Common myeloid progenitor, CD34-positive (primary cell): Measurements from ENCODE around the gene POTEJ.
"Not testable (repeated sequence)": the region's sequence is repeated elsewhere in the genome, so short reads cannot be mapped to it uniquely, and the experiment has no call there.

ENCODE experiments used
- CTCF ChIA-PET: fragments of 350-600 bp; sonication (Branson Sonifier 250); formaldehyde crosslinking; loops from one replicate; lab custom pipeline; 2021; ENCODE audit warnings: antibody characterized with exemption; lab: Charles Lee
- POLR2A ChIA-PET: fragments of 350-600 bp; sonication (Branson Sonifier 250); formaldehyde crosslinking; loops from one replicate; lab custom pipeline; 2021; ENCODE audit warnings: antibody characterized with exemption; lab: Charles Lee
- DNase-seq, 3 donors: peaks; one replicate each; pipeline versions ENCODE4 v3.0.0 to v3.0.0-alpha.2; 2013
- H3K27ac ChIP-seq, 2 experiments: 1 replicate in 1 of 2; 2 replicates in 1 of 2; pipeline ENCODE4 v1.7.0; 2013; ENCODE audit warnings: inconsistent platforms in 2 of 2, low read length in 2 of 2, mild to moderate bottlenecking in 2 of 2, low read depth in 1 of 2, moderate library complexity in 1 of 2; ENCODE audit not compliant: severe bottlenecking in 2 of 2, insufficient read depth in 1 of 2, poor library complexity in 1 of 2
- H3K27me3 ChIP-seq, 5 experiments: replicated peaks in 2 of 5; 1 replicate in 3 of 5; 2 replicates in 2 of 5; pipeline versions ENCODE4 v1.6.1 to v1.7.0; 2013; ENCODE audit warnings: low read length in 4 of 5, mild to moderate bottlenecking in 2 of 5, moderate library complexity in 2 of 5, inconsistent platforms in 1 of 5; ENCODE audit not compliant: insufficient read depth in 5 of 5, control insufficient read depth in 4 of 5
- H3K36me3 ChIP-seq, 4 experiments: 1 replicate in 2 of 4; 2 replicates in 2 of 4; pipeline versions ENCODE4 v1.6.1 to v1.7.0; 2013; ENCODE audit warnings: low read length in 3 of 4, control low read depth in 1 of 4, mild to moderate bottlenecking in 1 of 4; ENCODE audit not compliant: control insufficient read depth in 4 of 4, insufficient read depth in 4 of 4
- H3K4me1 ChIP-seq, 4 experiments: 1 replicate in 3 of 4; 2 replicates in 1 of 4; pipeline versions ENCODE4 v1.6.1 to v1.7.1; 2013; ENCODE audit warnings: low read length in 3 of 4, mild to moderate bottlenecking in 3 of 4, control low read depth in 1 of 4, inconsistent platforms in 1 of 4, moderate library complexity in 1 of 4; ENCODE audit not compliant: control insufficient read depth in 4 of 4, insufficient read depth in 4 of 4; ENCODE audit errors: control extremely low read depth in 1 of 4
- H3K4me3 ChIP-seq, 7 experiments: 1 replicate in 4 of 7; 2 replicates in 3 of 7; pipeline versions ENCODE4 v1.5.1 to v1.7.0; 2013; ENCODE audit warnings: mild to moderate bottlenecking in 7 of 7, low read length in 6 of 7, moderate library complexity in 6 of 7, inconsistent platforms in 2 of 7, low read depth in 2 of 7, control low read depth in 1 of 7; ENCODE audit not compliant: insufficient read depth in 4 of 7, control insufficient read depth in 1 of 7; ENCODE audit errors: extremely low read depth in 1 of 7
- H3K9me3 ChIP-seq, 5 experiments: 1 replicate in 4 of 5; 2 replicates in 1 of 5; pipeline versions ENCODE4 v1.6.1 to v1.7.1; 2013; ENCODE audit warnings: low read length in 4 of 5, mild to moderate bottlenecking in 2 of 5, inconsistent platforms in 1 of 5, low read depth in 1 of 5, moderate library complexity in 1 of 5; ENCODE audit not compliant: control insufficient read depth in 4 of 5, insufficient read depth in 2 of 5; ENCODE audit errors: control extremely low read depth in 1 of 5
- WGBS: methylation state at CpG from one replicate; pipeline ENCODE4 v1.1.5; 2013; ENCODE audit not compliant: insufficient coverage; 5-methylcytosine and 5-hydroxymethylcytosine counted together

The POTEJ gene

DNA sequence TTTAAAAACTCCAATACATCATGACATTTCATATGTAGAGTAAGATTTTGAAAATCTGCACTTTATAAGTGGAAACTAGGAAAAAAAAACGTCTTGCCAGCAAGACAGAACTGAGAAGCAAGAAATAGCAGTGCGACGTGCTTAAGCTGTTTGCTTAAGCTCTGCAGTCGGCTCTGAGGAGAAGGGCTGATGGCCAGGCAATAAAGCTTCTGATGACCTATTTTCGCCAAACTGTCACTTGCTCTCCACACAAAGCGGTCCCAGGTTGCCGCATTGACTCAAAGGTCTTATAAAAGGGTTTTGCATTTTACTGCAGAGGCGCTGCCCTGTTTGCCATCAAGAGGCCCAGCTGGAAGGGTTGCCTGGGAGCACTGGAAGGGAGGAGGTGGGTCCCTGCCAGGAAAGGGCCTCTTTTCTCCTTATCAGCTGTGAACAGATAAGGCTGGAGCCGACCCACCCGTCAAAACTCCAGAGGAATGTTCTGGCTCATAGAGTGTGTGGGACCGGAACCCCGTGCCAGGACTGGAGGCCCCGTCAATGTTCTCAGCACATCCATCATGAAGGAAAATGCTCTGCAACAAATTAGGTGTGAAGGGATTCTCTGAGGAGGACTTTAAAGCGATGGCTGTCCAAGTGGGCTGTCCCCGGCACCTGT lies 9.5 kb upstream of the POTEJ start:
- H3K27ac ChIP-seq, H3K4me1 ChIP-seq, H3K36me3 ChIP-seq, POLR2A ChIA-PET, DNase-seq, CTCF ChIA-PET, H3K9me3 ChIP-seq, H3K4me3 ChIP-seq, H3K27me3 ChIP-seq: not testable (repeated sequence)
- WGBS, result no CpG with 5 or more reads among the region's 15 CpGs

DNA sequence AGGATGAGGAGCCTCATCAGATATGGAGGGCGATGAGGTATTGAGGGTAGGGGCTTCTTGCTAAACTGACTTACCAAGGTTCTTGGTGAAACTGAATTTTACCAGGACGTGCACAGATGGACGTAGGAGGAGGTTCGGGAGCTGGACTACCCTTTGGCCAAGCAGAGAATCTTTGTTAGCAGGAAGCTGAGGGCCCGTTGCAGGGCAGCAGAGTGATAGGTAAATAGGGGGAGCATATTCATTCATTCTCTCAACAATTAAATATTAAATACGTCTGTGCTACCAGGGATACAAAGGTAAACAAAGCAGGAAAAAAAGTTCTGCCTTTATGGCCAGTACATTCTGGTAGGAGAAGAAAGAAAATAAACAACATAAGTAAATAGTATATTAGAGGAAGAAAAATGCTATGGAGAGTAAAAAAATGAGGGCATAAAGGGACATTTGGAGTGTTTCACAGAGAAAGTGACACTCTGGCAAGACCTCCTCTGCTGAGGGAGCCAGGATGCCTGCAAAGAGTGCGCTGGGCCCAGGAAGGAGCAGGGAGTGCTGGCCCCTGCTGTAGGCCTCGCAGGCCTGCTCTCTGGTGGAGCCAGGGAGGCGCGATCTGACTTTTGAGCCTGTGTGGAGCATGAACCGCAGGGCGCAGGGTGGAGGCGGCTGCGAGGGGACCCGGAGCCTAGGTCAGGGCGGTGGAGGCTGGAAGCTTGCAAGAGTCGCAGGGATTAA lies 2.8 kb upstream of the POTEJ start:
- H3K27ac ChIP-seq, DNase-seq, CTCF ChIA-PET, H3K27me3 ChIP-seq, H3K4me1 ChIP-seq, POLR2A ChIA-PET, H3K4me3 ChIP-seq, H3K9me3 ChIP-seq, H3K36me3 ChIP-seq: not testable (repeated sequence)
- no CpG with 5 or more reads among the region's 17 CpGs for WGBS

DNA sequence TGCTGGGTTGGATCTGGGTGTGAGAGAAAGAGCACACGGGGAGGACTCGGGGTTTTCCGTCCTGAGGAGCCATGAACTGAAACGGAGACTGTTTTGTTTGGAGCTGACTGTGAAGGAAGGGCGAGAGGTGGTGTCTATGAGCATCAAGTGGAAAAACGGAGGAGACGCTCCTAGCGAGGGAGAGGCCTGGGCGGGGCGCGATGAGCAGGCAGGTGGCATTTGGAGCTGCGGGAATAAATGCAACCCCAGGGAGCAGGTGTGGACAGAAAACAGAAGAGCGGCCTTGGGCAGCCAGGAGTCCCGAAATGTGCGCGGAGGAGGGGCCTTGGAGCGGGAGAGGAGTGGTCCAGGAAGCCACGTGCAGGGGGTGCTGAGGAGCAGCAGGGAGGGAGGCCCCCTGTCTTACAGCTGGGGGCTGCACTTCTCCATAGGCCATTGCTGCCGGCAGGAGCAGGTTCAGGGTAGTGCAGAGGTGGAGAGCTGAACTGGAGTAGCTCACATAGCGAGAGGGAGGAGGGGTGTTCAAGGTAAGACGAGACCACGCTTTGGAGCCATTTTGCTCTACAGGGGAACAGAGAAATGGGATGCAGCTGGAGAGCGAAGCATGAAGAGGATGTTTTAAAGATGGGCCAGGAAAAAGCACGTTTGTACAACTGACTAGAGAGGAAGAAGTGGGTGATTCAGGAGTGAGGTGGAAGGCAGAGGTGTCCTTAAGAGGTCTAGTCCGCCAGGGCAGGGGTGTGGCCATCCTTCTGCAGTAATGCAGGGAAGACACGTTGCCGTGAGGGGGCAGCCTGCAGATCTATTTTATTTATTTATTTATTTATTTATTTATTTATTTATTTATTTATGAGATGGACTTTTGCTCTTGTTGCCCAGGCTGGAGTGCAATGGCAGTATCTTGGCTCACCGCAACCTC lies 2.0 kb upstream of the POTEJ start:
- no CpG with 5 or more reads among the region's 28 CpGs for WGBS
- DNase-seq, H3K36me3 ChIP-seq, POLR2A ChIA-PET, H3K4me1 ChIP-seq, H3K9me3 ChIP-seq, CTCF ChIA-PET, H3K27me3 ChIP-seq, H3K27ac ChIP-seq, H3K4me3 ChIP-seq: not testable (repeated sequence)

GRCh38 chr2:130610486-130610885 lies 754 bp upstream of the POTEJ start:
- H3K9me3 ChIP-seq, H3K4me1 ChIP-seq, POLR2A ChIA-PET, CTCF ChIA-PET, H3K27me3 ChIP-seq, DNase-seq, H3K27ac ChIP-seq, H3K36me3 ChIP-seq, H3K4me3 ChIP-seq: not testable (repeated sequence)
- 91% methylated on average over 9 of the region's 15 CpGs for WGBS

DNA sequence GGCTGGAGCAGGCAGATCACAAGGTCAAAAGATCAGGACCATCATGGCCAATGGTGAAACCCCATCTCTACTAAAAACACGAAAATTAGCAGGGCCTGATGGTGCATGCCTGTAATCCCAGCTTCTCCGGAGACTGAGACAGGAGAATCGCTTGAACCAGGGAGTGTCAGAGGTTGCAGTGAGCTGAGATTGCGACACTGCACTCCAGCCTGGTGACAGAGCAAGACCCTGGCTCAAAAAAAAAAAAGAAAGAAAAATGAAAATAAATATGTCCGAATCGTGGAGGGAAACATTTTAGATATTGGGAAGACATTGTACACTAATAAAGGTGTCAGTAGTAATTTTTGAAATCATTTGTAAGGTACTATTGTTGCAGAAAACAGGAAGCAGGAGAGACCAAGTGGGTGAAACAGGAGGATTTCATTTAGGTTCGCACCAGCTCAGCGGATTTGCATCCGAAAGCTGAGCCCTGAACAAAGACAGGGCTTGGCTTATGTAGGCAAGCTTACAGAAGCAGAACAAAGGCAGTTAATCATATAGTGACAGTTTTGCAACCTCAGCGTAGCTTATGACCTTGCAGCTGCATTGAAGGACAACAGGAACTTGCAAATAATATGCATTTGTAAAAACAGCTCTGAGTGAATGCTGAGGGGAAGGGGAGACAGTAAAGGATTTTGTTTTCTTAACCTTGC lies 17.7 kb downstream of the POTEJ start:
- H3K27ac ChIP-seq, H3K9me3 ChIP-seq, H3K36me3 ChIP-seq, POLR2A ChIA-PET, H3K4me3 ChIP-seq, DNase-seq, CTCF ChIA-PET, H3K4me1 ChIP-seq, H3K27me3 ChIP-seq: not testable (repeated sequence)
- WGBS, result 100% methylated on average over 5 of the region's 10 CpGs

DNA sequence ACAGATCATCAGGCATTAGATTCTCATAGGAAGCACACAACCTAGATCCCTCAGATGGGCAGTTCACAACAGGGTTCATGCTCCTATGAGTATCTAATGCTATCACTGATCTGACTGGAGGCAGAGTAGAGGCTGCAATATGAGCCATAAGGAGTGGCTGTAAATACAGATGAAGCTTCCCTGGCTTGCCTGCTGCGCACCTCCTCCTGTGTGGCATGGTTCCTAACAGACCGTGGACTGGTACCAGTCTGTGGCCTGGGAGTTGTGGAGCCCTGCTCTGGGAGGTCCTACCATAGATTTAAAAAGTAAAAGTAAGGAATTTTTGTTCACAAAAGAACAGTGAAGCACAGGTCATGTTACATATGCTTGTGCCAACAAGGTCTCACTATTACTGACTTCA lies 27.7 kb downstream of the POTEJ start:
- H3K4me1 ChIP-seq, H3K4me3 ChIP-seq, H3K36me3 ChIP-seq, H3K9me3 ChIP-seq, POLR2A ChIA-PET, CTCF ChIA-PET, H3K27me3 ChIP-seq, H3K27ac ChIP-seq, DNase-seq: not testable (repeated sequence)
- WGBS, result no CpG with 5 or more reads among the region's 2 CpGs
